Measurements from ENCODE around the gene PNMA5. TPM values are rescaled to one million over a fixed set of nuclear protein-coding genes. Genes with fewer than 3 reads are reported as not detected.

PNMA5 gene
- polyA plus RNA-seq, 4 donors = 0.07 to 0.56 TPM; not detected in 2

Other genes starting within 250 kb of the PNMA5 start
- not detected for gene MAGEA2, start 240.3 kb downstream of the PNMA5 start, polyA plus RNA-seq
- gene CSAG3, start 234.9 kb downstream of the PNMA5 start, polyA plus RNA-seq = under 1 TPM in 1 of 4 donors, not detected in 3; 0.12 TPM
- not detected for gene MAGEA6, start 224.4 kb downstream of the PNMA5 start, polyA plus RNA-seq
- 10 to 100 TPM; 11.1 to 29.1 (median 20.3) TPM for gene CETN2, start 163.4 kb downstream of the PNMA5 start, polyA plus RNA-seq
- gene NSDHL, start 163.1 kb downstream of the PNMA5 start, polyA plus RNA-seq = 10 to 100 TPM; 13.8 to 28.4 (median 19.9) TPM
- 1 to 10 TPM in 3 of 4 donors, under 1 TPM in 1; 0.45 to 1.8 (median 1.2) TPM for gene ZNF185, start 96.0 kb downstream of the PNMA5 start, polyA plus RNA-seq
- gene PNMA3, start 62.4 kb upstream of the PNMA5 start, polyA plus RNA-seq = 10 to 100 TPM in 1 of 4 donors, under 1 TPM in 1, not detected in 2; 0.54 to 68.9 TPM
- gene PNMA6A, start 78.3 kb upstream of the PNMA5 start, polyA plus RNA-seq = 10 to 100 TPM in 1 of 4 donors, 1 to 10 TPM in 1, not detected in 2; 1.8 to 12.0 TPM
- not detected for gene MAGEA1, start 185.2 kb upstream of the PNMA5 start, polyA plus RNA-seq